GM21528 (cell line): Measurements from ENCODE around the gene DOCK1.

ENCODE experiments used
- ATAC-seq: cut with Tn5 transposase; IDR thresholded peaks from one replicate; pipeline ENCODE4 v1.9.1; 2021; ENCODE audit warnings: mild to moderate bottlenecking, moderate library complexity; ENCODE audit not compliant: unreplicated experiment, low FRiP score

Gene DOCK1

DNA sequence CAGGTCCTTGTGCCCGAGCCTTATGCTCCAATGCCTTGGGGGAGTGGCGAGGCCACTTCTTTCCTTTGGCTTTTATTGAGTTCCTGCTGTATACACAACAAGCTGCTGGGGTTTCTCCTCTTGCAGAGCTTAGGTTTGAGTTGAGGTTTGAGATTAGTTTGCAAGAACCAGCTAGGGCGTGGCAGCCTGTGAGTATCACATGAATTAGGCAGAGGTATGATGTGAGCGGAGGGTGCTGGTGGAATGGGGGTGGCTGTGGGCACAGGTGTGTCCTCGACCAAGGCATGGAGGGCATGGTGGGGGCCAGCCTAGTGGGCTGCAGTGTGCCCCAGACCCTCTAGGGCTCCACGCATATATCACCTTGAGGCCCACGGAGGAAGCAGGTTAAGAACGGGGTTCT lies 123.3 kb downstream of the DOCK1 start:
- no peak for ATAC-seq

- ATAC-seq = no peak
These were observed 123.8 kb downstream of the DOCK1 start for GRCh38 chr10:127029061-127029460.

DNA sequence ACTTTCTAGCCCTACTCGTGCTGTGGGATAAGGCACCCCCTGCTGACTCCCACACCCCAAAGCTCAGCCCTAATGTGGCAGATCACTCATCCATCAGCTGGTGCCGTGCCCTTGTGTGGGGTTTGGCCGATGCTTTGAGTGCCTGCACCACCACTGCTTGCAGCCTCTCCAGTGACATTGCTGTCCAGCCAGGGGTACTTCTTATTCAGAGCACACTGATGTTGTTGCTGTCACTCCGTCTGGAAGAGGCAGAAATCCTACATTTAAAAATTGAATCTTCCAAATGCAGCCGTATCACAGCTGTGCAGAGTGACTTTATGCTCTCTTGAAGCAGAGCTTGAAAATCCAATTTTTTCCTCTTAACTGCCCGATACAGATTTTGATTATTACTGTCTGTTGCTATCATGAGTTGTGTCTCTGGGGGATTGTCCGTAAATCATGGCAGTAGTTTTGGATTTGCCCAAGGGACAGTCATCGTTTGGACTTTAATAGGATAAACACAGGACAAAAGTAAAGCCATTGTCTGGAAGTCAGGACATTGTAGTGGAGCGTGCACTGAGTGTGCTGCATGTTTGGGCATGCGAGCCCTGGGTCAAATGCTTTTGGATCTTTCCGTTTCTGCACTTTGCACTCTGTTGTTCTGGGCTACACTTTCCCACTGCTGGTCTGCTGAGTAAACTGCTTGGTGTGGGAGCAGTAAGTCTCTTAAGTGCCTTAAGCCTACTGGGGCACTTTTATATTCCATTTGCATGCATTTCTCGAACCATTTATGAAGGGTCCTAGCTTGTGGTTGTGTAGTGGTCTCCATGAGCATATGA lies 128.2 kb downstream of the DOCK1 start:
- no peak for ATAC-seq

- no peak for ATAC-seq
These were observed 128.9 kb downstream of the DOCK1 start for GRCh38 chr10:127034034-127034633.

- no peak for ATAC-seq
These were observed 129.6 kb downstream of the DOCK1 start for GRCh38 chr10:127034790-127035189.

DNA sequence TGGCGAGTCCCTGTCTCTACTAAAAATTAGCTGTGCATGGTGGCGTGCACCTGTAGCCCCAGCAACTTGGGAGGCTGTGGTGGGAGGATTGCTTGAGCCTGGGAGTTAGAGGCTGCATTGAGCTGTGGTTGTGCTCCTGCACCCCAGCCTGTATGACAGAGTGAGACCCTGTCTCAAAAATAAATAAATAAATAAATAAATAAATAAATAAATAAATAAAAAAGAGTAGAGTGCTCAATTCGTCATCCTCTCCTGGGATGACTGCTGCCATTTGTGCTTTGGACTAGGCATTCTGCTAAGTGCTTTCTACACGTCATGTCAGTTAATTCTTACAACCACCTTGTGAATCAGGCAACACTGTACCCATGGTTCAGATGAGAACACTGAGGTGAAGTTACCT lies 130.6 kb downstream of the DOCK1 start:
- ATAC-seq = no peak

- ATAC-seq = no peak
These were observed 131.8 kb downstream of the DOCK1 start for GRCh38 chr10:127036987-127037386.

DNA sequence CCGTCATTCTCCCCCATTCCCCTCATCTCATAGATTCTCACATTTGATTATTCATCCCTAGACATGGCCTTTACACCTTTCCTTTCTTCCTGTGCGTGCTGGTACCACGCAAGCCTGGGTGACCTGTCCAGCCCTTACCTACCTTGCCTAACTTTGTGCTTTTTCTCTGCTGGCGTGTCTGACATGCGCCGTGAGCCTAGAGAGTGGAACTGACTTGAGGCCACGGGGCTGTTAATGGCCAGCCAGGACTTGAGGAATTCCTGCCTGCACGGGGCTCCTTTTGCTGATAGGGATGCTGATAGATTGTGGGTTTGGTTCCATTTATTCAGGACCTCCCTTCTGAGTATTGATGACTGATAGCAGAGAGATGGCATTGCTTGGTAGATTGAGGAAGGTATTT lies 134.2 kb downstream of the DOCK1 start:
- no peak for ATAC-seq

DNA sequence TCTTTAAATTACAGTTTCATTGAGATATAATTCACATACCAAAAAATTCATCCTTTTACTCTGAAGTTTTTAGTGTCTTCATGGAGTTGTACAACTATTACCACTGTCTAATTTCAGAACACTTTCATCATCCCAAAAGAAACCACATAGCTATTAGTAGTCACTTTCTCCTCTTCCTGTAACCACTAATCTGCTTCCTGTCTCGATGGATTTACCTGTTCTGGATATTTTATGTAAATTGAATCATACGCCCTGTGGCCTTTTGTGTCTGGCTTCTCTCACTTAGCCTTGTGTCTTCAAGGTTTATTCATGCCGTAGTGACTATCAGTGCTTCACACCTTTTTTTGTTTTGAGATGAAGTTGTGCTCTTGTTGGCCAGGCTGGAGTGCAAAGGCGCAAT lies 135.5 kb downstream of the DOCK1 start:
- ATAC-seq = no peak

GRCh38 chr10:127041552-127041951 lies 136.3 kb downstream of the DOCK1 start:
- no peak for ATAC-seq

- no peak for ATAC-seq
These were observed 138.1 kb downstream of the DOCK1 start for GRCh38 chr10:127043301-127043700.

GRCh38 chr10:127044186-127044585 lies 139.0 kb downstream of the DOCK1 start:
- ATAC-seq = no peak

DNA sequence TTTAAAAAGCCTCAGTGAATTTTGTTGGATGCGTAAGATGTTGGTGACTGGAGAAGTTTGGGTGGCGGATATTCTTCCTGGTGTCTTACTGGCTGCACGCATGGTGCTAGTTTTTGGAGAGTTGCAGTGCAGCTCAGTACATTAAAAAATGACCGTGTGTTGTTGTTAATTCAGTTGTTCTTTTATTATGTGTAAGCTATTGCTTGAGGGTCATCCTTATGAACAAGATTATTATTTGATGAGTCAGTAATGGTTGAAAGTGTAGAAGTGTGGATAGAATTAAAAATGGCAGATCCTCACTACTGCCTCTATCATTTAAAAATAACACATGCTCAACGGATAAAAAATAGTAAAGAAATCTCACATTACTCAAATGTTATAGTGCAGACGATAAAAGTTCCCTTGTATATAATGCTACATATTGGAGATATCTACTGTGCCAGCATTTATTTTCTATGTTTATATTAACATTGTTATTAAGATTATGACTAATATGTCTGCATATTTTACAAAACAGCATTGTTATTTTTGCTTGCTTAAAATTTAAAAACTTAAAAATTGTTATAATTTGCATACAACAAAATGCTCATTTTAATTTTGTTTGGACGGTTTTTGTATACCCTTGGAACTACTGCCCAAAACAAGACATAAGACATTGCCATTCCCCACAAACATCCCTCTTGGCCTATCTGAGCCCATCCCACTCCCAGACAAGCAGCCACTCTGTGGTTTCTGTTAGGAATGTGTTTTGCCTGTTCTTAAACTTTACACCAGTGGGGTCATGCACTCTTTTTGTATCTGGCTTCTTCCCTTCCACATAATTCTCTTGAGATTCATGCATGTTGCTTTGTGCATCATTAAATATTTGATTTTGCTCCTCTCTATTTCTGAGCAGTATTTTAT lies 142.0 kb downstream of the DOCK1 start:
- no peak for ATAC-seq

- no peak for ATAC-seq
These were observed 142.6 kb downstream of the DOCK1 start for GRCh38 chr10:127047878-127048238.

- no peak for ATAC-seq
These were observed 143.4 kb downstream of the DOCK1 start for GRCh38 chr10:127048630-127049029.

GRCh38 chr10:127052001-127052400 lies 146.8 kb downstream of the DOCK1 start:
- no peak for ATAC-seq

DNA sequence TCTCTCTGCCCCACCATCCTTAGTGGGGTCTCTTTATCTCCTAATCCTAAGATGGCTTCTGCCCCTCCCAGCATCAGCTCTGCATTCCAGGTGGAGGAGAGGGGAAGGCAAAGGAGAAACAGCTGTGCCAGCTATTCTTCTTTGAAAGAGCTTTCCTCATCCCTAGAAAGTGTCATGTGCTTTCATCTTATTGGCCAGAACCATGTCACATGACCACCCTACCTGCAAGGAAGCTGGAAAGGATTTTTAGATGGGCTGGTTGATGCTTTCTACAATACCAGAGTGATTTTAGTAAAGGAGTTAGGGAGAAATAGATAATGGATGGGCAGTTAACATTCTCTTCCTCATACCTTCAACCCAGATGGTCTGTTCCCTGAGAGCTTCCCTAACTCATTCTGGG lies 150.0 kb downstream of the DOCK1 start:
- ATAC-seq = no peak

GRCh38 chr10:127059314-127059713 lies 154.1 kb downstream of the DOCK1 start:
- ATAC-seq = no peak

GRCh38 chr10:127063762-127064161 lies 158.5 kb downstream of the DOCK1 start:
- no peak for ATAC-seq

- ATAC-seq = no peak
These were observed 159.2 kb downstream of the DOCK1 start for GRCh38 chr10:127064474-127064873.

DNA sequence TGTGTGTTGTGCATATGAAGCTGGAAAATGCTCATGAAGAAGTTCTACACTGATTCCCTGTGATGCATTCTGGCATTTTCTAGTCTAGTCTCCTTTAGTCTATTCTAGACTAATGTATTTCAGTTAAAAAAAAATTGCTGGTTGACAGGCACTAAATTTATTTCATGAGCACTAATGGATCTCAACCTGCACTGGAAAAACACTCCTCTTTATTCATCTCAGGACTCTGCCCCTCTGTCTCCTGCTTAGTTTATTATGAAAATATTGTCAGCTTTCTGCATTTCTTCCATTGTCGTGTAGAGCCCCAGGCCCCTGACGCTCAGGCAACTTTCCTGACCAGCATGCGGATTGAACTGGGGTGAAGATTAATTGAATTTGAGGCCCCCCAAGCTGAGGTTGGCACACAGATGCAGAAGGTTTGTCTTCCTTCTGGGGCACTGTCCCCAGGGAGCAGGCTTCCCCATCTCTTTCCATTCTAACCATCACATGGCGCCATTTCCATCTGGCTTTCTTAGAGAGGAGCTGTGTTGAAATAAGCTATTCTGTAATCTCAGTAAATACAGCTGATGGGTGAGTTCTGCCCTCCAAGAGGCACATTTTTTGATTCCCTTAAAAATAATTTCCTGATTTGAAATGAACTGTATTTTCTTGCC lies 162.4 kb downstream of the DOCK1 start:
- no peak for ATAC-seq
